GM18519 (cell line): ENCODE data around the gene PSMD13.

Source experiments
- ATAC-seq: cut with Tn5 transposase; IDR thresholded peaks from one replicate; pipeline ENCODE4 v1.9.1; 2021; ENCODE audit warnings: mild to moderate bottlenecking, moderate library complexity; ENCODE audit not compliant: unreplicated experiment, low FRiP score

PSMD13 gene

DNA sequence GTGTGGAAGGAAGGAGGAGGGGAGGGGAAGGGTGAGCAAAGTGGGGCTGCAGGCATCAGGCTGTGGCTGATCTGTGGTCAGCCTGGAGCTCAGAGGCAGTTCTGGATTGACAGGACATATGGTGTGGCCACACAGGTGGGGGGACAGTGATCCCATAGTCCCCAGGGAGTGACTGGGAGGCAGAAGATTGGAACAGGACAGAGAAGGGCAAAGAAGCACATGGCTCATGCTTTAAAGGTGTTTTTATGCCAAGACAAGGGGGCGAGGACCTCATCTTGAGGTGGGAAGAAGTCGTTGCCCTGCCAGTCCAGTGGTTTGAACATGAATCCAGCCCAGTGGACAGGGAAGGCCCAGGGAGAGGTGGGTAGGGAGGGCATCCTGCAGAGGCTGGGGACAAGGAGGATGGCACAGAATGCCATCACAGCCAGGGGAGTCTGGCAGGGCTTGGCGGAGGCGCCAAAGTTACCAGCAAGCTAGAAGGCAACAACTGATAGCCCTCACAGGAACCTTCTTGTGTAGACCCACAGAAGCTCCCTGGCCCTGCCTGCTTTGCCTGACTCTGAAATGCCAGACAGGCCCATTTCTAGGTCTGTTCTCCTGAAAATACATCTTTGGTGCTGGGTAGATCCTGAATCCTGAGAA, 32.7 kb upstream of the PSMD13 start:
- no peak for ATAC-seq

DNA sequence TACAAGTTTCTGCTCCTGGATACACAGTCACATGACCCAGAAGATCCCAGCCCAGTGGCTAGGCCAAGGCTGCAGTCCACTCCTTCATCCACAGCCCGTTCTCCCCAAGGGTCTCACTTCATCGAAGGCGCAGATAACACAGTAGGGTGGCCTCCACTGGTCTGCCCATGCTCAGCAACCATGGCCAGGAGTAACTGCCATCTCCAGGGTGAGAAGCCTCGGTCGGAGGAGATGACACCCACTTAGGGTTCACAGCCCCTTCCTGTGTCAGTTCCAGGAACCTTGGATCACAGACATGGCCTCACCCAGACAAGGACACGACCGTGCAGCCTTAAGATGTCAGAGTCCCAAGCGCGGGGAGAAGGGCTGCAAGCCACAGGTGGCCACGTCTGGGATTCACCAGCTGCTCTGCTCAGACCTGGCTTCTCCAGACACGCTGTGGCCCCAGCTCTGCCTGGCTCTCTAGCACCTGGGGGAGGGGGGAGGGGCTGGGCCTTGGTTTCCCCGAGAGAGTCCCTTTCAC, 32.1 kb upstream of the PSMD13 start:
- ATAC-seq, result no peak

DNA sequence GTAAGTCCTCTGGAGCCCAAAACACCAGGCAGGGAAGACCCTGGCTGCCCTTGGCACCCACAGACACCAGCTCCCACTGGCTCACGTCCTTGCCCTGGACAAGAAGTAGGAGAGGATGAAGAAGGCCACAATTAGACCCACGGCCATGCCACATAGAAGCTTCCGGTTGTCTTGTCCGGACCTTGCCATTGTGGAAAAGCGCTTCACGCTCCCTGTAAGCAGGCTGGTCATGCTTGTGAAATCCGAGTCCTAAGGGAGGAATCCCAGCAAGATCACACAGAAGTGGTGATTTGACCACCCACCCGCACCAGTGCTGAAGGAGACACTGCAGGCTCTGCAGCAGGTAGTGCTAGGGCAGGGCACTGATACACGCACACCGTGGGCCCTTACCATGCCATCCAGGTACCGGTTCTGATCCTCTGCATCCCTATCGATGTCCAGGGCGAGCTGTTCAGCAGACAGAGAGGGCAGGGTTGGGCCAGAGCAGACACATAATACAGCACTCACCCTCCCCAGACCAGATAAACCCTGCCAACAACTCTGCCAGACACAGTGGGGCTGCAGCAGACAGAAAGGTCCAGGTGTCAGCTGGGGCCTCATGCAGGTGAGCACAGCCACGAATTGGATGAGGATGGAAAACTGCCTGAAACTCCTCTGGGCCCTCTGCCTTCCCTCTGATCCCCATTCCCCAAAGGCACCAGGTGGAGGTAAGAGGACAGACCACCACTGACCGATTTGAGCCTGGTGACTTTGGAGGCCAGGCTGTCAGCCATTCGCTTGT, 31.4 kb upstream of the PSMD13 start:
- no peak for ATAC-seq

DNA sequence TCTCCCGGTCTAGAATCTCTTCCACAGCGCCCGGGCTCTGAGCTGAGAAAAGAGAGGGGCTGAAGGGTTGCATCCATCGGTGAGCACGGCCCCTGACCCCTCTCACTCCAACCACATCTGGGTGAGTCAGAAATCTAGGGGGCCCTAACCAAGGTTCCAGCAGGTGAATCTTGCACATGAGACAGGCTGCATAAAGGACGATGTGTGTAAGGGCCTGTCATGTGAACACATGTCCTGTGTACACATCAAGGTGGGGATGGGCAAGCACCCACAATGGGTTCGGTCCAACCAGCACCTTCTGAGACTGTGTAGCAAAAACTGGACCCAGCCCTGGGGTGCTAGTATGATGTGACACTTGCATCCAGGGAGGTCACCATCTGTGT, 30.8 kb upstream of the PSMD13 start:
- ATAC-seq, result no peak

DNA sequence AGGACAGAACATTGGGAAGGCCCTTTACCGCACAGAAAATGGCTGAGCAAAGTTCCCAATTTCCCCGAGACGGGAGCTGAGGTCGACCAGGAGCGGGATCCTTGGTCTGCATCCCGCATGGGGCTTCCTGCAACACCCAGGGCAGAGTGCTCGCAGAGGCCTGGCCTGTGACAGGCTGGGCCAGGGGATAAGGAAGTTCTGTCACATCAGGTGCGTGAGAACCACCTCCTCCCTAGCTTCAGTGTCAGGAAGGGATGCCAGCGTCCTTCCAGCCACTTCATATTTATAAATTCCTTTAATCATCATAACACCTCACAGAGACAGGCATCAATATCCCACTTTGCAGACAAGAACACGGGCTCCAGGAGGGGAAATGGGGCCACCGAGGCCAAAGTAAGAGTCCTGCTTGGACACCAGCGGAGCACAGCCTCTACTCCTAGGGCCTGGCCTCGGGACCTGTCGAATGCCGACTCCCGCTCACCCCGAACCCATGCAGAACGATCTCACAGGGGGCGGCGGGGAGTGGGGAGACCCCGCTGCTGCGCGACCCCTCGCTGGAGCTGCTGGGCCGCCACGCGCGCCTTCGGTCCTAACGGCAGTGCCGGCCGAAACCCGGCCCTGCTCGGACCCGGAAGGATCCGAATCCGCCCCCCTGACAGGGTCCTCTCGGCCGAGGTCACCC, 30.1 kb upstream of the PSMD13 start:
- no peak for ATAC-seq

DNA sequence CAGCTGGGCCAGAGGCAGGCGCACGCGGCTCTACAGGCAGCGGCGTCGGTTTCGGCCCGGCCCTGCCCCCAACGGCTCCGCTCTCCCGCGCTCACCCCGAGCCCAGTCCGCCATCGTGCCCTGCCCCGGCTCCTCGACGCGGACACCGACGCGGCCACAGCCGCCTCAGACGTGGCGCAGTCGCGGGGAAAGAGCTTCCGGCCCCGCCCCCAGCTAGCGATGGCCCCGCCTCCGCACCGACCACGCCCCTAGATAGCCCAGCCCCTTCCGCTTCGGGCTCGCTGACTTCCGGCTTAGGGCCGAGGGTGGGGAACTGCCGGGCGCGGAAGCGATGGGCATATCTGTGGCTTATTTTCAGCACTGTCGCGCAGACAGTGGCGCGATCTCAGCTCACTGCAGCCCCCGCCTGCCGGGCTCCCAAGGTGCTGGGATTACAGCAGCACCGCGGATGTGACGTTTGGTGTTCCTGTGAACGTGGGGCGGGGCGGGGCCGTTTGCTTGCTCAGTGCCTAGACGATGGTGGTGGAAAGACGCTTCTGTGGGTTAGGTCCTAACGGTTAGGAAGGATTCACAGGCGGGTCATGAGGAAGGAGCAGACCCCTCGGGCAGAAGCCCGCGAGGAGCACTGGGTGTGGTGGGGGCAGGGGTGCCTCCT, 29.4 kb upstream of the PSMD13 start, which contains the start of the genes BET1L and RIC8A:
Gene BET1L (minus strand): TSS at position 192 of the 655 bp plus-strand sequence. CDS start 78 bp downstream, at position 114.
Gene RIC8A (plus strand): TSS at position 501 of the 655 bp plus-strand sequence. CDS start 1,147 bp downstream, outside the sequence.
- peak; percentile 55 for ATAC-seq

DNA sequence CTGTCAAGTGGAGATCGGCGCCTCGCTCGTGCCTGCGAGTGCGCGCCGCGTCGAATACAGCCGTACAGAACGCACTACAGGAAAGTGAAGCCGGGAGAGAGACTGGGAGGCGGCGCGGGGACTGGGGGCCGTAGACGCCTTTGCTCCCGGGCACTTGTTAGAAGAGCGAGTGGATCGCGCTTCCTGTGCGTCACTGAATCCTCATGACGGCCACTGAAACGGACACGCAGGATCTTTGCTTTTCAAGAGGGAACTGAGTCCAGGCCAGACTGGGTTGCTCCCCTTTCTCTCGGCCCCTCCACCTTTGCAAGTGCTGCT, 29.0 kb upstream of the PSMD13 start:
- no peak for ATAC-seq

DNA sequence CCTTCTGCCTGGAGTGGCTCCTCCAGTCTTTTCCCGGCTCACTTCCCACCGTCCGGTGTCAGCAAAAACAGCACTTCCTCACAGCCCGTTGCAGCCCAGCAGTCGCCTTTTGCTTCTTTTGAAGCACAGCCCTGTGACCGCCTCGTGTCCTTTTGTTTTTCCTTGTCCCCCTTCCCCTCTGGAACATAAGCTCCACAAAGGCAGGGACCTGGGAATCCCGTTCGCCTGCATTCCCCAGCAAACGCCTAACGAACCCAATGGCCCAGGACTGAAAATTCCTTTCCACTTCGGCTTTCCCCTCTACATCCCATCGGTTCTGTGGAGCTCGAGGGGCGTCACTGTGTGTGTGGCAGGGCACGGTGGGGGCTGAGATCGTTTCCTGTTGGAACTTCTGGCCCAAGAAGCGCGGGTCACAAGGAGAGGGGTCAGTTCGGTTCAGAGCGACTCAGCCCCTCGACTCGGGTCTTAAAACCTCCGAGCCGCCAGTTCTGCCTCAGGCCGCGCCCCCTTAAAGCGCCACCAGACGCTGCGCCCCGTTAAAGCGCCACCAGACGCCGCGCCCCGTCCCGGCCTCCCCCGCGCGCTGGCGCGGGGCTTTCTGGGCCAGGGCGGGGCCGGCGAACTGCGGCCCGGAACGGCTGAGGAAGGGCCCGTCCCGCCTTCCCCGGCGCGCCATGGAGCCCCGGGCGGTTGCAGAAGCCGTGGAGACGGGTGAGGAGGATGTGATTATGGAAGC, 28.4 kb upstream of the PSMD13 start:
- no peak for ATAC-seq

DNA sequence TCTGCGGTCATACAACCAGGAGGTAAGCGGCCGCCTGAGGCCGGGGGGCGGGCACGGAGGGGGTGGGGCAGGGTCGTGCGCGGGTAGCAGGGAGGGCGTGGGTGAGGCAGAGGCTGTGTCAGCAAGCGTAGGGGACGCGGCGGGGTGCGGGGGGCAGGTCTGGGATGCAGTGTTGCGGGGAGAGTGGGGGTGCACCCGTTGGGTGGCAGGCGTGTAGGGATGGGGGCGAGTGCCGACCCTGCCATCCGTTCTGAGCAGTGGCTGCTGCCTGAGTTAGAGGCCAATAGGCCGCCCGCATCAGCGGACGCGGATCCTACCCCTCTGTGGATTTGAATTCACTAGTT, 27.9 kb upstream of the PSMD13 start:
- no peak for ATAC-seq

DNA sequence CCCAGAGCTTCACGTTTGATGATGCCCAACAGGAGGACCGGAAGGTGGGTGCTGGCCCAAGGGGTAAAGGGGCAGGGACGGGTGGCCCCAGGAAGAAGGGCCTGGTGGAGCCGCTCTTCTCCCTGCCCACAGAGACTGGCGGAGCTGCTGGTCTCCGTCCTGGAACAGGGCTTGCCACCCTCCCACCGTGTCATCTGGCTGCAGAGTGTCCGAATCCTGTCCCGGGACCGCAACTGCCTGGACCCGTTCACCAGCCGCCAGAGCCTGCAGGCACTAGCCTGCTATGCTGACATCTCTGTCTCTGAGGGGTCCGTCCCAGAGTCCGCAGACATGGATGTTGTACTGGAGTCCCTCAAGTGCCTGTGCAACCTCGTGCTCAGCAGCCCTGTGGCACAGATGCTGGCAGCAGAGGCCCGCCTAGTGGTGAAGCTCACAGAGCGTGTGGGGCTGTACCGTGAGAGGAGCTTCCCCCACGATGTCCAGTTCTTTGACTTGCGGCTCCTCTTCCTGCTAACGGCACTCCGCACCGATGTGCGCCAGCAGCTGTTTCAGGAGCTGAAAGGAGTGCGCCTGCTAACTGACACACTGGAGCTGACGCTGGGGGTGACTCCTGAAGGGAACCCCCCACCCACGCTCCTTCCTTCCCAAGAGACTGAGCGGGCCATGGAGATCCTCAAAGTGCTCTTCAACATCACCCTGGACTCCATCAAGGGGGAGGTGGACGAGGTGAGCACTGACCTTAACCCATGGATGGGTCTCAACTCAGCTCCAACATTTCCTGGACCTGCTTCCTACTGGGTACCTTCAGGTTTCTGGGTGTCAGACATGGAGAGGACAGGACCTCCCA, 27.3 kb upstream of the PSMD13 start:
- ATAC-seq, result no peak

DNA sequence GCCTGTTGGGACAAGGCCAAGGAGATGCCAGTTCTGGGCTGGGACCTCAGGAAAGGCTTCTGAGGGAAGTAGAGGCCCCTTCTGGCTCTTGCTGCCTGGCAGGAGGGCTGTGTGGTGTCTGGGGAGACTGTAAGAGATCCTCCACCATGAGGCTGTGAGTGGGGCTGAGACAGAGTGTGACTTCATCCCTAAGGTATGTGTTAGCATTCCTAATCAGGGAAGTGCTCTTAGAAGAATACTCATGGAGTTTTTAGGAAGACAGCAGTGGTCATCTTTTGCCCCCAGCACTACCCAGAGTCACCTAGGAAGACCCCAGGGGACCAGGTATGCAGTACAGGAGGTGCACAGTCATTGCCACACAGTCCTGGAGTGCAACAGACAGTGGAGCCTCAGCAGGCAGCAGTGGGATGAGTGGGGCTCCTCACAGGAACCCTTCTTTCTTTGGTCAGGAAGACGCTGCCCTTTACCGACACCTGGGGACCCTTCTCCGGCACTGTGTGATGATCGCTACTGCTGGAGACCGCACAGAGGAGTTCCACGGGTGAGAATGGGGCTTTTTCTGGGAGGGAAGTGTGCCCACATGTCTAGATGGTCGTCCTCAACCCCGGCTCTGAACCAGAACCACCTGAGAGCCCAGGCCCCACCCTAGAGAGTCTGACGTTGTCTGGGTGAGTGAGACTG, 26.5 kb upstream of the PSMD13 start:
- no peak for ATAC-seq

DNA sequence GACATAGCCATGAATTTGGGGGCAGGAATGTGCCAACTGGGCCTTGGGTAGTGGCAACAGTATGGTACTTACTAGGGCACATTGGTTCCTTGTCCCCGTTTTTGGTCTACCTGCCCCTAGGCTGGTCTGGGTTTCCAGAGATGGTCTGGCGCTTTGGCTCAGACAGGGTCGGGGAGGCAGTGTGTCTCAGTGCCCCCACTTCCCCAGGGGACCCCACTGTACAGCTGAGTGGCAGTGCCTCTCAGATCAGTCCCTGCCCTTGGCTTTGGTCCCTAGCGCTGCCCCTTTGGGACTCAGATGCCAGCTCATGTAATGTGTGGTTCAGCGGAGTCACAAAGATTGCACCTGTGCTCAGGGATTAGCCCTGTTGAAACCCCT, 26.0 kb upstream of the PSMD13 start:
- no peak for ATAC-seq

DNA sequence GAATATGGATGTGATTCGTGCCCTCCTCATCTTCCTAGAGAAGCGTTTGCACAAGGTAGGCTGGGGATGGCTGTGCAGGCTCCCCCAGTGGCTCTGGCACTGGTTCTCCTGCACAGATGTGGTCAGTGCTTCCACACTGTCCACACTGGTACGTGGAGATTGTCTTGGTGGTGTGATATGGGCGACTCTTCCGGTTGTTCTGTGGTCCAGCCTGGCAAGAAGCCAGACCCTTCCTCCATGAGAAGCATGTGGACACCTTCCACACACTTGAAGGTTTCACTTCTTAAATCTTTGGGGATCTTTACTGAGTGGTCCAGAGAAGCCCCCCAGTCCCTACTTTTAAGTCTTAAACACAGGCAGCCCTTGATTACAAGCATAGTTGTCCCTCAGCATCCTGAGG, 25.5 kb upstream of the PSMD13 start:
- ATAC-seq, result no peak

DNA sequence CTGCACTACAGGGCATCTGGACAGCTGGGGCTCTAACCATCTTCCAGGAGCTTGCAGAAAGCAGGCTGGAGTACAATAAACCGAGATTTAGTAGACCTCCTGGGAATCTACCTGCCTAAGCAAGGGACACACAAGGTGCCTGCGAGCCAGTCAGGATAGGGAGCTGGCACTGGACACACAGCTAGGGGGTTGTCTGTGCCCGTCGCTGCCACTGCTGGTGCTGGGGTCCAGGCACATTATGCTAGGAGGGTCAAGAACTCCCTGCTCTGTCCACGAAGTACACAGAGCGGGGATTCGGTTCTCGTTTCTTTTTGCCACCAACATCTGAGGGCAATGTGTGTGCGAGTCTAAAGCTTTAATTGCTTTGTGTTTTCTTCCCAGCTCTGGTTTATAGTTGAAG, 25.0 kb upstream of the PSMD13 start:
- ATAC-seq, result no peak

DNA sequence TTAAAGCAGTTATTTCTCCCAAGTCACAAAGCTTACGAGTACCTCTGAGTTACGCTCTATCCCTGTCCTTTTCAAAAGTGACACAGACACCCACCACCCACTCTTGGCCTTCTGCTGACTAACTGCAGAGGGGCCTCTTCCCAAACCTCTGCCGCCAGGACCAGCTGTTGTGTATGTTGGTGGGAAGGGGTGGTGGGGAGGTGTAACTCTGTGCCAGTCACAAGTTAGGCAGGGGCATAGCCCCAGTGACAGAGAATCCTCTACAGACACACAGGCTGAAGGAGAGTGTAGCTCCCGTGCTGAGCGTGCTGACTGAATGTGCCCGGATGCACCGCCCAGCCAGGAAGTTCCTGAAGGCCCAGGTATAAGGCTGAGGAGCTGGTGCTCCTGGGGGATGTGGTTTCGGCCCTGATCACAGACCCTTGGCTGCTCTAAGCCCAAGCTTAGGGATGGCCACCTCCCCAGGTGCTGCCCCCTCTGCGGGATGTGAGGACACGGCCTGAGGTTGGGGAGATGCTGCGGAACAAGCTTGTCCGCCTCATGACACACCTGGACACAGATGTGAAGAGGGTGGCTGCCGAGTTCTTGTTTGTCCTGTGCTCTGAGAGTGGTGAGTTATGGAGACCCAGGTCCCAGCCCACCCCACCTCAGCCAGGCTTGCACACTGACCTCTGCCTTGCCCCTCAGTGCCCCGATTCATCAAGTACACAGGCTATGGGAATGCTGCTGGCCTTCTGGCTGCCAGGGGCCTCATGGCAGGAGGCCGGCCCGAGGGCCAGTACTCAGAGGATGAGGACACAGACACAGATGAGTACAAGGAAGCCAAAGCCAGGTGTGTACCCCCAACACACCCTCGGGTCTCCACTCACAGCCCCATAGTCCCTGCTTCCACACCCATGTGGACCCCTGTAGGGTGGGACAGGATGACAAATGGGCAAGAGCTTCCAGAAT, 24.4 kb upstream of the PSMD13 start:
- no peak for ATAC-seq

DNA sequence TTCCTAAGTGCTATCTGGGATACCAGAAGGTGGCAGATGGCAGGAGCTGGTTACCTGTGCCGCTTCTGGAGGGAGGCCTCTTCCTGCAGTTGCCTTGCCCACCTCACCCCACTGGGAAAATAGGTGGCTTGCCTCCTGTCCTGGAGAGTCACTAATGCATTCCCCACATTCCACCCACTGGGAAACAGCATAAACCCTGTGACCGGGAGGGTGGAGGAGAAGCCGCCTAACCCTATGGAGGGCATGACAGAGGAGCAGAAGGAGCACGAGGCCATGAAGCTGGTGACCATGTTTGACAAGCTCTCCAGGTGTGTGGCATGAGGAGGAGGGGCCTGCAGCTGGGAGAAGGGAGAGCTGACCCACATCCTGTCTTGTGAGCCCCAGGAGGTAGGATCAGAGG, 23.7 kb upstream of the PSMD13 start:
- ATAC-seq, result no peak

DNA sequence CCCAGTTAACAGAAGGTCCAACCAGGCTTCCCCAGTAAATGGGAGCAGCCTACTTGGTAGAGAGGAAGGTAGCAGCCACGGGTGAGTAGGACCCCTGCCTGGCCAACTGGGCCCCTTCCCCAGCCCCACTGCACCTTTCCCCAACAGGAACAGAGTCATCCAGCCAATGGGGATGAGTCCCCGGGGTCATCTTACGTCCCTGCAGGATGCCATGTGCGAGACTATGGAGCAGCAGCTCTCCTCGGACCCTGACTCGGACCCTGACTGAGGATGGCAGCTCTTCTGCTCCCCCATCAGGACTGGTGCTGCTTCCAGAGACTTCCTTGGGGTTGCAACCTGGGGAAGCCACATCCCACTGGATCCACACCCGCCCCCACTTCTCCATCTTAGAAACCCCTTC, 22.7 kb upstream of the PSMD13 start:
- no peak for ATAC-seq

DNA sequence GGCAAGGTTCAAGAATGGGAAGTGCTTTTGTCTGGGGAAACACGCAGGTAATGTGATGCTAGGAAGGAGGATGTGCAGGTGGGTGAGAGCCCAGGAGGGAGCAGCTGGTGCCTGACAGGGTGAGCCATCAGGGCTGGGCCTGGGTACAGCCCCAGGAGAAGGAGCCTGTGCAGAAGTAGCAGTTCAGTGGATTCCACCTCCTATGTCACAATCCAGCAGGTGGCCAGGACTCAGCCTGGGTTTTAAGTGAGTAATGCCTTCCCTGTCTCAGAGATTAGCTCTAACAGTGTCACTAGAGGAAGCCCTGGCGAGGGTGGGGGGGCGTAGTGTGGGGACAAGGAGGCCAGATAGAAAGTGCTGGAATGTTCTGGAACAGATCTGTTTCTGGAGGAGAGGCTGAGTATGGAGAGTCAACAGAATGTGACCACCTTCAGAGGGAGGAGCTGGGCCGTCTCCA, 21.2 kb upstream of the PSMD13 start:
- no peak for ATAC-seq
